Aorta (tissue), 5 donors: Measurements from ENCODE around the gene CLEC4G. TPM values are rescaled to one million over a fixed set of nuclear protein-coding genes. Genes with fewer than 3 reads are reported as not detected.

Experiments
- ATAC-seq: fragments of 200-7000 bp; cut with Tn5 transposase; one replicate; pipeline ENCODE4 v1.9.1; 2022; ENCODE audit warnings: moderate library complexity; ENCODE audit not compliant: low FRiP score
- DNase-seq, 2 donors: peaks; one replicate each; pipeline ENCODE4 v3.0.0-alpha.2; 2020
- H3K27ac ChIP-seq, 2 donors: one replicate each; pipeline ENCODE4 v1.5.1; 2013; ENCODE audit warnings: low read length in 2 of 2, mild to moderate bottlenecking in 2 of 2, moderate library complexity in 2 of 2, control low read depth in 1 of 2, inconsistent platforms in 1 of 2, low read depth in 1 of 2
- H3K27me3 ChIP-seq, 2 donors: one replicate each; pipeline ENCODE4 v1.6.1; 2013; ENCODE audit warnings: control low read depth in 1 of 2, low read length in 1 of 2, mild to moderate bottlenecking in 1 of 2, moderate library complexity in 1 of 2; ENCODE audit not compliant: insufficient read depth in 2 of 2, control insufficient read depth in 1 of 2
- H3K36me3 ChIP-seq, 2 donors: one replicate each; pipeline ENCODE4 v1.6.1; 2013; ENCODE audit warnings: control low read depth in 1 of 2, low read length in 1 of 2, mild to moderate bottlenecking in 1 of 2; ENCODE audit not compliant: insufficient read depth in 2 of 2, control insufficient read depth in 1 of 2
- H3K4me1 ChIP-seq, 2 donors: one replicate each; pipeline ENCODE4 v1.6.1; 2013; ENCODE audit warnings: low read length in 2 of 2, control low read depth in 1 of 2, mild to moderate bottlenecking in 1 of 2, moderate library complexity in 1 of 2; ENCODE audit not compliant: insufficient read depth in 2 of 2, control insufficient read depth in 1 of 2
- H3K4me3 ChIP-seq, 2 donors: one replicate each; pipeline ENCODE4 v1.5.1; 2013; ENCODE audit warnings: low read length in 2 of 2, control low read depth in 1 of 2, mild to moderate bottlenecking in 1 of 2
- H3K9me3 ChIP-seq: one replicate; pipeline ENCODE4 v1.6.1; 2013; ENCODE audit warnings: mild to moderate bottlenecking, low read length; ENCODE audit not compliant: control insufficient read depth
- WGBS, 2 donors: extraction: QIAGEN DNeasy Blood & Tissue Kit; methylation state at CpG; one replicate each; pipeline ENCODE4 v1.1.7; 2013; 5-methylcytosine and 5-hydroxymethylcytosine counted together
- intact Hi-C, 2 donors: fragments of 100-400 bp; cut with DNase I; formaldehyde crosslinking; loops; one replicate each; pipeline versions ENCODE4 v1.14.2 to v1.15.0; 2022
- polyA plus RNA-seq, 2 donors: library from polyadenylated mRNA; stranded (reverse); fragments of 200-250 nt; gene quantifications; one replicate each; pipeline ENCODE4 v1.2.3, GENCODE V29; 2013
- total RNA-seq, 2 donors: library from RNA; stranded (reverse); fragmentation: NEBNext Ultra II Directional; extraction: Animal tissue kit (Norgen Biotek cat#: 25700); gene quantifications; one replicate each; pipeline ENCODE4 v1.2.1, GENCODE V29; 2021
- donor health status: healthy with polysubstance abuse.
- donor health status: Bipolar disorder and iron deficiency.
- donor health status: DM: no; HTN: no; CAD: no.
- donor health status: DM: no; HTN: no; CAD: no.
- donor health status: DM: yes; HTN: yes; CAD: no.

The CLEC4G gene
- total and polyA plus RNA-seq, 4 donors, result 2.3 to 26.8 (median 2.8) TPM; not detected in 1

DNA sequence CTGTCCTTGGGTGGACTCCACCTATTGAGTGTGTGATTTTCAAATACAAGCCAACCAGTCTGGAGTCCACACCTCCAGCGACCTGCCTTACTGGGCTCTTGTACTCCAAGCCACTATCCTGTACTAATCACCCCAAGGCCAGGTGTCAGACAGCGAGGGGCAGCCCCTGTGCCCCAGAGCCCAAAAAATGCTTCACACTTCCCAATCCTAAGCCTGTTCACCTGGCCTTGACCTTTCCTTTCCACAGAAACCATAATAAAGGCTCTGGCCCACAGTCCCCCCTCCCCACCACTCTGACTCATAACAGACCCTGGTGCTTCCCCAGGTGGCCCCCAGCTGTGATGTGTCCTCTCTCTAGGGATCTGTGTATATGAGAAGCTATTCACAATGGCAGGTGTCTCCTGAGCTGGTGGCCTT lies 11.5 kb upstream of the CLEC4G start:
- H3K36me3 ChIP-seq, result no peaks in the 10 kb centered on the region
- ATAC-seq (no peak), DNase-seq (no peak)
- 62 to 71% methylated on average over 2 of the region's 2 CpGs for WGBS, 2 donors
- no peaks in the 10 kb centered on the region for H3K4me1 ChIP-seq
- no peak overlapping the region for H3K4me3 ChIP-seq
- H3K27ac ChIP-seq, result no peak overlapping the region
- intact Hi-C loops, result no loop called here
- no peaks in the 10 kb centered on the region for H3K27me3 ChIP-seq
- H3K9me3 ChIP-seq, result no peaks in the 10 kb centered on the region

DNA sequence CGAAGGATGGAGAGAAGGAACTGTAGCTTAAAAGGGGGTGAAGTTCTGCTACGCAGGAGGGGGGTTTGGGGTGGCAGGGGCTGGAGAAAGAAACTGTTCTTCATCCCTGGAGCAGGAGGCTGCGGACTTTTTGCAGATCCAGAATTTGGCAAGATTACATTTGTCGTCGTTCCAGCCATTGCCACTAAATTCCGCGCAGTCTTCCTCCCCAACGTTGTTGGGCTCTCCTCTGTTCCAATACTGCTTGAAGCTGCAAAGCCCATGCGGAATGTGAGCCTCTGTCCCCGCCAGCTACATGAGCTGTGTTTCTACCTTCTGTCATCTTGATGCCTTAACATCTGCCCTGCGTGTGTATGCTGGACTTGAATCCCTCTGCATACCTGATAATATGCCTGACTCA lies 11.1 kb upstream of the CLEC4G start:
- intact Hi-C loops, result no loop called here
- H3K9me3 ChIP-seq, result no peaks in the 10 kb centered on the region
- 74 to 76% methylated on average over 11 of the region's 11 CpGs for WGBS, 2 donors
- no peak overlapping the region for H3K4me3 ChIP-seq
- H3K36me3 ChIP-seq, result no peaks in the 10 kb centered on the region
- DNase-seq (no peak), ATAC-seq (no peak)
- no peaks in the 10 kb centered on the region for H3K27me3 ChIP-seq
- no peak overlapping the region for H3K27ac ChIP-seq
- no peaks in the 10 kb centered on the region for H3K4me1 ChIP-seq

DNA sequence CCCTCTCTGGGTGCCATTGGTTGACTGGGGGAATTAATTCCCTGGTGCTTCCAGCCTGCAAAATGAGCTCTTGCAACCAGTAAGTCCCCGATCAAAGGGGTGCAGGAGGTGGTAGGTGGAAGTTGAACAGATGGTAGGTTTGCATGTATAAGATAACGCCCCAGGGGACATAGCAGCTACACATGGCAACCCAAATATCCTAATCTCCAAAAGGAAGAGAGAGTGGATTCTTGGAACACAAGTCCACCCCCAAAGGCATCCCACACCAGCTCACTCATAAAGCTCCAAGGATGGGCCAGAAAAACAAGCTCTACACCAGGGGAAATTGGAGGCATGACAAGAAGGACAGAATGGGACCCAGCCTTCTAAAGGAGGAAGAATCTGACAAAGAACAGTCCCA lies 10.7 kb upstream of the CLEC4G start:
- Histone ChIP-seq H3K4me3 (no peak overlapping the region), H3K9me3 (no peaks in the 10 kb centered on the region), H3K27me3 (no peaks in the 10 kb centered on the region), H3K4me1 (no peaks in the 10 kb centered on the region), H3K27ac (no peak overlapping the region), H3K36me3 (no peaks in the 10 kb centered on the region)
- intact Hi-C loops, result no loop called here
- ATAC-seq (no peak), DNase-seq (no peak)
- 74 to 79% methylated on average over 2 of the region's 2 CpGs for WGBS, 2 donors

GRCh38 chr19:7740682-7741054 lies 8.8 kb upstream of the CLEC4G start:
- Histone ChIP-seq H3K27ac (no peak overlapping the region), H3K4me1 (no peaks in the 10 kb centered on the region), H3K36me3 (no peaks in the 10 kb centered on the region), H3K27me3 (no peaks in the 10 kb centered on the region), H3K9me3 (no peaks in the 10 kb centered on the region), H3K4me3 (no peak overlapping the region)
- no peak for DNase-seq
- intact Hi-C loops, result no loop called here
- WGBS, 2 donors, result 79 to 91% methylated on average over 6 of the region's 6 CpGs
- ATAC-seq, result no peak

DNA sequence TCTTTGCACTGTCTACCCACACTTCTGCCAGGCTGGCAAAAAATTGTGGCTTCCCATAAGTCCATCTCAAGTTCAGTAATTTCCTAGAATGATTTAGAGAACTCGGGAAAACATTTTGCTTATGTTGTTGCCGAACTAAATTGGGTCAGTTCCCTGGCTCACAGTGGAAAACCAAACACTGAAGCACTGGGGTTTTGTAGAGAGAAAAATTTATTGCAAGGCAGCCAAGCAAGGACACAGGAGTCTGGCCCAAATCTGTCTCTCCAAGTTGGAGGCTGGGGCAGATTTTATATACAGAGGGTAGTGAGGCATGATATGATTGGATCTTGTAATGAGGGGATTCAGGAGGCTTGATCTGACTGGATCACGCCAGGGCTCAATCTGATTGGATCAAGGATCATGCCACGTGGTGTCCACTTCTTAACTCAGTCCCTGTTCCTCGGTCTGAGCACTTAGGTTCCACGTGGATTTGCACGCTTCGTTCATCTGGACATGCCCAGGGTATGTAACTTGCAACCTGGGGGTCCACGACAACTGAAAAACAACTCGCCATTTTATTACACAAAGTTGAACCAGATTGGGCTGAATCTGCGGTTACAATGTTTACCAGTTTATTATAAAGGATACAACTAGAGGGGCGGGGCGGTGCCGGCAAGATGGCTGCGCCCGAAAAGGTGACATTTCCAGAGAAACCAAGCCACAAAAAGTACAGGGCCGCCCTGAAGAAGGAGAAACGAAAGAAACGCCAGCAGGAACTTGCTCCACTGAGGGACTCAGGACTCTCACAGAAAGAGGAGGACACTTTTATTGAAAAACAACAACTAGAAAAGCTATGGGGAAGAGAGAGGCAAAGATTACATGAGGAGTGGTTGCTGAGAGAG lies 8.1 kb upstream of the CLEC4G start:
- ATAC-seq, result no peak
- intact Hi-C loops, result no loop called here
- no peak for DNase-seq
- no peaks in the 10 kb centered on the region for H3K36me3 ChIP-seq
- no peaks in the 10 kb centered on the region for H3K27me3 ChIP-seq
- H3K4me1 ChIP-seq, result no peaks in the 10 kb centered on the region
- 72 to 75% methylated on average over 19 of the region's 19 CpGs for WGBS, 2 donors
- H3K4me3 ChIP-seq, result no peak overlapping the region
- no peaks in the 10 kb centered on the region for H3K9me3 ChIP-seq
- H3K27ac ChIP-seq, result no peak overlapping the region

DNA sequence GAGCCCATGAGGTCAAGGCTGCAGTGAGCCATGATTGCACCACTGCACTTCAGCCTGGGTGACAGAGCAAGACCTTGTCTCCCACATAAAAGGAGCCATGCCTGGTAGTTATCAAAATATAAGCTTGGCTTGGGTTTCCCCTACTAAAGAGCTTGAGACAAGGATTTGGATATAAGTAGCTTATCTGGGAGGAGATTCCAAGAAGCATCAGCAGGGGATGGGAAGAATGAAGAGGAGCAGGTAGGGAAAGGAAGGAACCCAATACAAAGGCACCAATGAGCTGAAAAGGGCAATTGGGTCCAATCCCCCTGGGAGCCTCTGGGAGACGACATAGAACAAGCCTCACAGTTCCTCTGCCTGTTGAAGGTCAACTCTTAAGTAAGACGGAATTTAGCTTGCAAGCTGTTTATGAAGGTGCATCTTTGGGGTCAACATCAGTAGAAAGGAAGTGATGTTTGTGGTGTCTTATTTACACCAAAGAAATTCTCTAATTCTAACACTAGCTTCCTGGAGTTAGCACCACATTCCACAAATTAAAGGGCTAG lies 7.4 kb upstream of the CLEC4G start:
- ATAC-seq (no peak), DNase-seq (no peak)
- WGBS, 2 donors, result 36 to 40% methylated on average over 2 of the region's 2 CpGs
- Histone ChIP-seq H3K4me3 (no peak overlapping the region), H3K27ac (no peak overlapping the region), H3K9me3 (no peaks in the 10 kb centered on the region), H3K36me3 (no peaks in the 10 kb centered on the region), H3K4me1 (no peaks in the 10 kb centered on the region), H3K27me3 (no peaks in the 10 kb centered on the region)
- intact Hi-C loops, result no loop called here

- Histone ChIP-seq H3K27me3 (no peaks in the 10 kb centered on the region), H3K36me3 (no peaks in the 10 kb centered on the region), H3K4me1 (no peaks in the 10 kb centered on the region), H3K27ac (no peak overlapping the region), H3K9me3 (no peaks in the 10 kb centered on the region), H3K4me3 (no peak overlapping the region)
- DNase-seq, result no peak
- ATAC-seq, result no peak
- intact Hi-C loops, result no loop called here
- WGBS, 2 donors, result 76 to 79% methylated on average over 7 of the region's 7 CpGs
Measured at GRCh38 chr19:7738023-7738422, 6.1 kb upstream of the CLEC4G start.

GRCh38 chr19:7737215-7737614 lies 5.3 kb upstream of the CLEC4G start:
- Histone ChIP-seq H3K4me3 (no peak overlapping the region), H3K27ac (no peak overlapping the region), H3K27me3 (no peaks in the 10 kb centered on the region), H3K9me3 (no peaks in the 10 kb centered on the region), H3K4me1 (no peaks in the 10 kb centered on the region), H3K36me3 (no peaks in the 10 kb centered on the region)
- DNase-seq (no peak), ATAC-seq (no peak)
- WGBS, 2 donors, result 83 to 86% methylated on average over 11 of the region's 11 CpGs
- intact Hi-C loops, result no loop called here

- Histone ChIP-seq H3K27me3 (no peaks in the 10 kb centered on the region), H3K4me1 (no peaks in the 10 kb centered on the region), H3K9me3 (no peaks in the 10 kb centered on the region), H3K4me3 (no peak overlapping the region), H3K36me3 (no peaks in the 10 kb centered on the region), H3K27ac (no peak overlapping the region)
- DNase-seq, result no peak
- WGBS, 2 donors, result 50 to 51% methylated on average over 1 of the region's 1 CpG
- no peak for ATAC-seq
- intact Hi-C loops, result no loop called here
Measured at GRCh38 chr19:7736148-7736547, 4.2 kb upstream of the CLEC4G start.
